ENCODE data around the gene DYNC1H1. TPM values are rescaled to one million over a fixed set of nuclear protein-coding genes. Genes with fewer than 3 reads are reported as not detected.

Gene DYNC1H1
- total RNA-seq, 4 donors from 2014 or later: 486 to 737 (median 718) TPM

GRCh38 chr14:102049258-102050025, 85.1 kb downstream of the DYNC1H1 start:
- intact Hi-C loops (cut with DNase I; ENCODE audit: low total_unique reads): loop anchor here (5.0 kb wide), 1 partner anchor 287 kb away; the partner anchor contains the start of gene PPP2R5C
- no peak for ATAC-seq
- H3K4me1 ChIP-seq: peaks cover 23 to 29% of the 10 kb centered on the region in 2 donors
- peak overlapping the region in 1 of 4 donors; percentile 61 for H3K27ac ChIP-seq
- in situ Hi-C loops (cut with MboI; ENCODE audit: low sequenced_read_pairs in 4 of 4): loop anchor here in 3 of 4 donors (10.0 kb wide), 2 partner anchors 45 to 265 kb away; partner anchors contain the start of gene ZNF839 (in 1 of the 3)
- peaks cover 0 to 68% of the 10 kb centered on the region in 2 donors for H3K36me3 ChIP-seq
- no peak for TF ChIP-seq POLR2A (IDR thresholded peaks at IDR 0.05)
- TF ChIP-seq CTCF (IDR thresholded peaks at IDR 0.05 in 4 of 5, conservative IDR thresholded peaks at IDR 0.05 in 1 of 5): no peak
- no peaks in the 10 kb centered on the region for H3K27me3 ChIP-seq
- no peak overlapping the region for H3K4me3 ChIP-seq
- no peak for DNase-seq
- H3K9me3 ChIP-seq: no peaks in the 10 kb centered on the region

GRCh38 chr14:102050026-102050405, 85.6 kb downstream of the DYNC1H1 start:
- Histone ChIP-seq H3K36me3 (peaks cover 0 to 62% of the 10 kb centered on the region in 2 donors), H3K27me3 (no peaks in the 10 kb centered on the region), H3K4me1 (peaks cover 21 to 29% of the 10 kb centered on the region in 2 donors), H3K27ac (peak overlapping the region in 1 of 4 donors; percentile 61), H3K4me3 (no peak overlapping the region), H3K9me3 (no peaks in the 10 kb centered on the region)
- TF ChIP-seq CTCF (IDR thresholded peaks at IDR 0.05 in 4 of 5, conservative IDR thresholded peaks at IDR 0.05 in 1 of 5) (no peak), POLR2A (IDR thresholded peaks at IDR 0.05) (no peak)
- in situ Hi-C loops (cut with MboI; ENCODE audit: low sequenced_read_pairs in 4 of 4) (no loop called here), intact Hi-C loops (cut with DNase I; ENCODE audit: low total_unique reads) (no loop called here)
- no peak for ATAC-seq
- DNase-seq: no peak

- Histone ChIP-seq H3K27me3 (no peaks in the 10 kb centered on the region), H3K27ac (peak overlapping the region in 3 of 4 donors; percentile 33 to 61 (median 60)), H3K4me1 (peaks cover 21 to 27% of the 10 kb centered on the region in 2 donors), H3K4me3 (no peak overlapping the region), H3K36me3 (peaks cover 0 to 56% of the 10 kb centered on the region in 2 donors), H3K9me3 (no peaks in the 10 kb centered on the region)
- in situ Hi-C loops (cut with MboI; ENCODE audit: low sequenced_read_pairs in 4 of 4): no loop called here
- DNase-seq: peak; percentile 29 to 73
- ATAC-seq: peak; percentile 61 to 74
- no peak for TF ChIP-seq CTCF (IDR thresholded peaks at IDR 0.05 in 4 of 5, conservative IDR thresholded peaks at IDR 0.05 in 1 of 5)
- no peak for TF ChIP-seq POLR2A (IDR thresholded peaks at IDR 0.05)
- intact Hi-C loops (cut with DNase I; ENCODE audit: low total_unique reads): no loop called here
Observed at GRCh38 chr14:102050625-102051024, 86.3 kb downstream of the DYNC1H1 start.

GRCh38 chr14:102052522-102052921, 88.1 kb downstream of the DYNC1H1 start:
- H3K4me1 ChIP-seq: peaks cover 10 to 14% of the 10 kb centered on the region in 2 donors
- H3K27ac ChIP-seq: no peak overlapping the region
- DNase-seq (no peak), ATAC-seq (no peak)
- H3K4me3 ChIP-seq: no peak overlapping the region
- H3K27me3 ChIP-seq: no peaks in the 10 kb centered on the region
- in situ Hi-C loops (cut with MboI; ENCODE audit: low sequenced_read_pairs in 4 of 4): no loop called here
- H3K36me3 ChIP-seq: peaks cover 0 to 55% of the 10 kb centered on the region in 2 donors
- no peak for TF ChIP-seq CTCF (IDR thresholded peaks at IDR 0.05 in 4 of 5, conservative IDR thresholded peaks at IDR 0.05 in 1 of 5)
- no peak for TF ChIP-seq POLR2A (IDR thresholded peaks at IDR 0.05)
- intact Hi-C loops (cut with DNase I; ENCODE audit: low total_unique reads): no loop called here
- no peaks in the 10 kb centered on the region for H3K9me3 ChIP-seq
